Measurements from ENCODE around the gene BBC3. TPM values are rescaled to one million over a fixed set of nuclear protein-coding genes. Genes with fewer than 3 reads are reported as not detected.

Gene BBC3
- total and polyA plus RNA-seq, 9 donors = 0.23 to 13.2 (median 6.3) TPM

GRCh38 chr19:47239610-47240296 lies 8.8 kb upstream of the BBC3 start:
- intact Hi-C loops (cut with DNase I) = loop anchor here in 2 of 4 donors (10.0 kb wide), 2 partner anchors 45 to 95 kb away; no protein-coding TSS in a partner anchor
- no peak for TF ChIP-seq POLR2A (IDR thresholded peaks at IDR 0.05)
- peak in 4 of 5 donors; percentile 51 to 71 (median 60) for DNase-seq
- Histone ChIP-seq H3K27me3 (no peaks in the 10 kb centered on the region), H3K4me1 (ENCODE audit: insufficient read depth) (peaks cover 6% of the 10 kb centered on the region), H3K27ac (no peak overlapping the region), H3K36me3 (no peaks in the 10 kb centered on the region), H3K4me3 (peak overlapping the region; percentile 18), H3K9me3 (no peaks in the 10 kb centered on the region)
- 3 to 8% (median 6%) methylated on average over 26 to 62 of the region's 62 CpGs for WGBS, 3 donors

- DNase-seq = no peak
- Histone ChIP-seq H3K4me1 (ENCODE audit: insufficient read depth) (peaks cover 6% of the 10 kb centered on the region), H3K9me3 (no peaks in the 10 kb centered on the region), H3K27me3 (no peaks in the 10 kb centered on the region), H3K4me3 (no peak overlapping the region), H3K36me3 (no peaks in the 10 kb centered on the region), H3K27ac (no peak overlapping the region)
- 5 to 13% (median 5%) methylated on average over 11 to 16 of the region's 16 CpGs for WGBS, 3 donors
- intact Hi-C loops (cut with DNase I) = no loop called here
- TF ChIP-seq CTCF (IDR thresholded peaks at IDR 0.05) = no peak
Observed at GRCh38 chr19:47239152-47239551, 8.2 kb upstream of the BBC3 start.

DNA sequence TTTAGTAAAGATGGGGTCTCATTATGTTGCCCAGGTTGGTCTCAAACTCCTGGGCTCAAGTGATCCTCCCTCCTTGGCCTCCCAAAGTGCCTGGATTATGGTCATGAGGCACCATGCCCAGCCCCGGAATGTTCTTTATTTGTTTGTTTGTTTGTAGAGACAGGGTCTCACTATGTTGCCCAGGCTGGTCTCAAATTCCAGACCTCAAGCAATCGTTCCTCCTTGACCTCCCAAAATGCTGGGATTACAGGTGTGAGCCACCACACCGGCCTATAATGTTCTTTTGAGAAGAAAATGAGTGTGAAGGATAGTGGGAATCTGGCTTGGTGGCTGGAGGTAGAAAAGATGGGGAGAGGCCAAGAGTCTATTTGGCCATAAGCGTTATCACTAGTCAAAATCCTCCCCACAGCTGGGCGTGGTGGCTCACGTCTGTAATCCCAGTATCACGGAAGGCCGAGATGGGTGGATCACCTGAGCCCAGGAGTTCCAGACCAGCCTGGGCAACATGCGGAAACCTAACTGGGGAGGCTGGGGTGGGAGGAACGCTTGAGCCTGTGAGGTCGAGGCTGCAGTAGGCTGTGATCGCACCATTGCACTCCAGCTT lies 5.2 kb upstream of the BBC3 start:
- H3K36me3 ChIP-seq = no peaks in the 10 kb centered on the region
- DNase-seq = no peak
- H3K4me1 ChIP-seq (ENCODE audit: insufficient read depth) = peaks cover 10% of the 10 kb centered on the region
- H3K9me3 ChIP-seq = no peaks in the 10 kb centered on the region
- H3K27ac ChIP-seq = no peak overlapping the region
- intact Hi-C loops (cut with DNase I) = no loop called here
- WGBS, 3 donors = 85 to 89% (median 88%) methylated on average over 12 of the region's 12 CpGs
- no peaks in the 10 kb centered on the region for H3K27me3 ChIP-seq
- no peak overlapping the region for H3K4me3 ChIP-seq
- TF ChIP-seq CTCF (IDR thresholded peaks at IDR 0.05) (no peak), EP300 (IDR thresholded peaks at IDR 0.05) (no peak), POLR2A (IDR thresholded peaks at IDR 0.05) (no peak)

DNA sequence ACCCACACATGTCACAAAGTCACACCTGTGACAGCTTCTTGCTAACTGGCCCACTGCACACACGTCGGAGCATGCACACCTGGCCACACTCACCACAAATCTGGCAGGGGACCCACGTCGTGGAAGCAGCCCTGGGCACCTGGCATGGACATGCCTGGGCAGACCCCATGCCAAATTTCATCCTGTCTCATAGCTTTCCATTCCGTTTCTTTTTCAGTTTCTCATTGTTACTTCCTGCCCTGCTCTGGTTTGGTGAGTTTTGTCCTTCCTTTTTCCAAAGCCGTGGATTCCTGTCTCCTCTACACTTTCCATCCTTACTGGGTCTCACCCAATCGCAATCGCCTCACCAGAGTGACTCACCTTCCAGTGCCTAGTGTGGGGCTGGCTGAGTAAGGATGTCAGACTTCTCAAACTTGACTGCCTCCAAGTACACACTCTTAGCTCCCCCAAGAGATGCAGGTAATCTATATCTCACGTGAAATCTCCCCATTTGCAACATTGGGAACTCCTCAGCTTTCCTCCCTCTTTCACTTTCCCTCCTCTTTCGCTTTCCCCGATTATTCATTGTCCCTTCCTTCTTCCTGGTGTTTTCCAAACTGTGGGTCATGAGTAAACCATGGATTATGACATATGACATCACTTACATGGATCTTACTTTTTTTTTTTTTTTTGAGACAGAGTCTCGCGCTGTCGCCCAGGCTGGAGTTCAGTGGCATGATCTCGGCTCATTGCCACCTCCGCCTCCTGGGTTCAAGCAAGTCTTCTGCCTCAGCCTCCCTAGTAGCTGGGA lies 1.6 kb upstream of the BBC3 start:
- DNase-seq = no peak
- WGBS, 3 donors = 48 to 55% (median 49%) methylated on average over 16 of the region's 16 CpGs
- no peaks in the 10 kb centered on the region for H3K9me3 ChIP-seq
- peak overlapping the region; percentile 13 for H3K4me3 ChIP-seq
- H3K27ac ChIP-seq = peak overlapping the region in 1 of 2 donors; percentile 82
- intact Hi-C loops (cut with DNase I) = no loop called here
- H3K27me3 ChIP-seq = no peaks in the 10 kb centered on the region
- TF ChIP-seq EP300 (IDR thresholded peaks at IDR 0.05) (no peak), CTCF (IDR thresholded peaks at IDR 0.05) (no peak), POLR2A (IDR thresholded peaks at IDR 0.05) (no peak)
- H3K36me3 ChIP-seq = no peaks in the 10 kb centered on the region
- H3K4me1 ChIP-seq (ENCODE audit: insufficient read depth) = peaks cover 9% of the 10 kb centered on the region

Data from ovary (tissue), 9 donors.